ENCODE data around the gene CCDC47.

CCDC47 gene

DNA sequence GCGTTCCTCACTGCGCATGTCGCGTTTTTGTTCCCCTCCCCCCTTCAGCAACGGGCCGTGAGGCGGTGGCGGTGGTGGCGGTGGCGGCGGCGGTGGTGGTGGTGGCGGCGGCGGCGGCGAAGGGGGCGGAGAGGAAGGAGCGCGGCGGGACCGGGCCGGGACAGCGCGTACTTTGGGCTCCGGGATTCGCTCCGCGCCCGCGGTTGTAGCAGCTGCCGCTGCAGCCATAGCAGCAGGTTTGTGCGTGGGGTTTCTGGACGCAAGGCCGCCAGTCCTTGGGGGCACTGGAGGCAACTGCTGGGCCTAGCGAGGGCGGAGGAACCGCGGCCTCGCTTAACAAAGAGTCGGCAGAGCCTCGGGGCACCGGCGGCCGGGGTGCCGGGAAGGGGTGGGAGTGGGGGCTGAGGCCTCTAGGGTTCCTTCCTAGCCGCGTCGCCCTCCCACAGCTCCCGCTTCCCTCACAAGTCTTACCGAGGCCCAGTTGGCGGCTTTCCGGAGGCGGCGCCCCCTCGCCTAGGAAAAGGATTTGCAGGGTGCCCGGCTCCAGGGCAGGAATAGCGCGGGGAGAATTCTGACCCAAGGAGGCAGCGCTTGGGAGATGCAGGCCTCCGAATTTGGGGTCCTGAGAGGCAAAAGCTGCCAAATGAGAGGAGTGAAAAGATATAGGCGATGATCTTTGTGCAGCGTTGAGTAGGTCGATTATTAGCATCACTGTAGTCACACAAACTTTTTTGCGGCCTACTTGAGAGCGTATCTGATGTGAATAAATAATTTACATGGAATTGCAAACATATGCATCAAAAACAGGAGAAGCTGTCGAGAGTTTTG is 958 bp upstream of the CCDC47 start, which contains the start of gene DDX42:
Gene DDX42, plus strand, starts transcription at position 30 of the 828 bp plus-strand sequence. CDS start 12,880 bp downstream, outside the sequence.
- Histone ChIP-seq H3F3A (ENCODE audit: insufficient read depth) (peaks cover 4% of the 10 kb centered on the region; the same call in 1 of the 2 replicates), H3K9ac (ENCODE audit: low read length) (peak within 1 kb of the TSS; percentile 95), H3K27ac (ENCODE audit: low read depth, low read length) (peak within 1 kb of the TSS; percentile 87), H3K4me3 (ENCODE audit: insufficient read depth, low read length, poor library complexity, severe bottlenecking) (peak within 1 kb of the TSS; percentile 84), H3K9me3 (ENCODE audit: insufficient read depth, low read length) (no peaks in the 10 kb centered on the region), H3K79me2 (ENCODE audit: insufficient read depth, low read length) (peaks cover 92% of the 10 kb centered on the region), H2AFZ (ENCODE audit: low read depth, low read length, severe bottlenecking) (peak within 1 kb of the TSS; percentile 74), H3K9me2 (replicated peaks; ENCODE audit: insufficient read depth, low read length) (no peaks in the 10 kb centered on the region), H4K20me1 (ENCODE audit: low read depth, low read length) (peaks cover 14% of the 10 kb centered on the region; the same call in 1 of the 2 replicates), H3K27me3 (ENCODE audit: low read length) (no peaks in the 10 kb centered on the region), H3K4me2 (ENCODE audit: low read depth, low read length, poor library complexity, severe bottlenecking) (peak within 1 kb of the TSS; percentile 85), H3K36me3 (ENCODE audit: low read length) (peaks cover 8% of the 10 kb centered on the region)
- TF ChIP-seq CTCF (IDR thresholded peaks at IDR 0.05; ENCODE audit: insufficient read depth, low read length, poor library complexity, severe bottlenecking), result no peak
- no peak for TF ChIP-seq EZH2phosphoT487 (conservative IDR thresholded peaks at IDR 0.05; ENCODE audit: low read length)

GRCh38 chr17:63772801-63773271 is 561 bp downstream of the CCDC47 start:
- H3K9me3 ChIP-seq (ENCODE audit: insufficient read depth, low read length), result no peaks in the 10 kb centered on the region
- peak overlapping the region; percentile 84 for H3K4me3 ChIP-seq (ENCODE audit: insufficient read depth, low read length, poor library complexity, severe bottlenecking)
- peaks cover 3% of the 10 kb centered on the region; the same call in 1 of the 2 replicates for H3F3A ChIP-seq (ENCODE audit: insufficient read depth)
- no peaks in the 10 kb centered on the region for H3K9me2 ChIP-seq (replicated peaks; ENCODE audit: insufficient read depth, low read length)
- no peaks in the 10 kb centered on the region for H3K27me3 ChIP-seq (ENCODE audit: low read length)
- H3K9ac ChIP-seq (ENCODE audit: low read length), result peak overlapping the region; percentile 95
- H3K36me3 ChIP-seq (ENCODE audit: low read length), result peaks cover 8% of the 10 kb centered on the region
- H3K27ac ChIP-seq (ENCODE audit: low read depth, low read length), result peak overlapping the region; percentile 87
- peak overlapping the region; percentile 74 for H2AFZ ChIP-seq (ENCODE audit: low read depth, low read length, severe bottlenecking)
- peaks cover 92% of the 10 kb centered on the region for H3K79me2 ChIP-seq (ENCODE audit: insufficient read depth, low read length)
- peak overlapping the region; percentile 73 for H3K4me2 ChIP-seq (ENCODE audit: low read depth, low read length, poor library complexity, severe bottlenecking)
- TF ChIP-seq EZH2phosphoT487 (conservative IDR thresholded peaks at IDR 0.05; ENCODE audit: low read length) (no peak), CTCF (IDR thresholded peaks at IDR 0.05; ENCODE audit: insufficient read depth, low read length, poor library complexity, severe bottlenecking) (no peak)
- H4K20me1 ChIP-seq (ENCODE audit: low read depth, low read length), result peaks cover 11% of the 10 kb centered on the region; the same call in 1 of the 2 replicates

GRCh38 chr17:63768433-63768832 is 5.0 kb downstream of the CCDC47 start:
- no peaks in the 10 kb centered on the region for H3K9me2 ChIP-seq (replicated peaks; ENCODE audit: insufficient read depth, low read length)
- no peaks in the 10 kb centered on the region for H3K27me3 ChIP-seq (ENCODE audit: low read length)
- H4K20me1 ChIP-seq (ENCODE audit: low read depth, low read length), result 0 out of 2 replicates have a peak, but pooled peaks cover 5% of the 10 kb centered on the region
- no peak overlapping the region for H3K9ac ChIP-seq (ENCODE audit: low read length)
- H3K36me3 ChIP-seq (ENCODE audit: low read length), result peaks cover 17% of the 10 kb centered on the region
- TF ChIP-seq EZH2phosphoT487 (conservative IDR thresholded peaks at IDR 0.05; ENCODE audit: low read length) (no peak), CTCF (IDR thresholded peaks at IDR 0.05; ENCODE audit: insufficient read depth, low read length, poor library complexity, severe bottlenecking) (no peak)
- H3F3A ChIP-seq (ENCODE audit: insufficient read depth), result peaks cover 3% of the 10 kb centered on the region; the same call in 1 of the 2 replicates
- no peak overlapping the region for H3K27ac ChIP-seq (ENCODE audit: low read depth, low read length)
- H3K4me3 ChIP-seq (ENCODE audit: insufficient read depth, low read length, poor library complexity, severe bottlenecking), result no peak overlapping the region
- H2AFZ ChIP-seq (ENCODE audit: low read depth, low read length, severe bottlenecking), result no peak overlapping the region
- no peak overlapping the region for H3K4me2 ChIP-seq (ENCODE audit: low read depth, low read length, poor library complexity, severe bottlenecking)
- H3K79me2 ChIP-seq (ENCODE audit: insufficient read depth, low read length), result peaks cover 80% of the 10 kb centered on the region
- no peaks in the 10 kb centered on the region for H3K9me3 ChIP-seq (ENCODE audit: insufficient read depth, low read length)
